GM12891 (cell line): ENCODE measurements around the gene BAZ1A.

Experiments
- DNase-seq: peaks from one replicate; pipeline ENCODE4 v3.0.0; 2011; ENCODE audit warnings: low spot score; ENCODE audit not compliant: insufficient read length
- FAIRE-seq: peaks from 2 replicates; lab custom pipeline; 2011; peaks lifted over from hg19 to GRCh38; lab: Jason Lieb, UNC
- PAX5 ChIP-seq: IDR thresholded peaks from 2 replicates; pipeline ENCODE4 v1.6.1; 2011; ENCODE audit warnings: low read length, moderate library complexity, mild to moderate bottlenecking; ENCODE audit not compliant: insufficient read depth, severe bottlenecking
- POLR2A ChIP-seq: IDR thresholded peaks from 2 replicates; pipeline ENCODE4 v1.6.1; 2011; ENCODE audit warnings: low read depth, low read length, control low read depth
- POLR2AphosphoS5 ChIP-seq: IDR thresholded peaks from 2 replicates; pipeline ENCODE4 v1.6.1; 2011; ENCODE audit warnings: low read depth, low read length, control low read depth
- POU2F2 ChIP-seq: IDR thresholded peaks from 2 replicates; pipeline ENCODE4 v1.6.1; 2011; ENCODE audit warnings: low read depth, mild to moderate bottlenecking, control low read depth, low read length, moderate library complexity
- SPI1 ChIP-seq: IDR thresholded peaks from 2 replicates; pipeline ENCODE4 v1.6.1; 2011; ENCODE audit warnings: low read depth, low read length, control low read depth
- TAF1 ChIP-seq: IDR thresholded peaks from 2 replicates; pipeline ENCODE4 v1.6.1; 2011; ENCODE audit warnings: low read depth, low read length, control low read depth

The BAZ1A gene

GRCh38 chr14:34890937-34891336 is 15.8 kb upstream of the BAZ1A start:
- DNase-seq (no peak), FAIRE-seq (no peak)
- TF ChIP-seq PAX5 = no peak
- no peak for TF ChIP-seq POU2F2
- no peak for TF ChIP-seq POLR2AphosphoS5
- peak; percentile 40; the same call in 1 of the 2 replicates for TF ChIP-seq SPI1
- no peak for TF ChIP-seq POLR2A

- DNase-seq = no peak
- no peak for FAIRE-seq
- TF ChIP-seq POLR2A (no peak), POLR2AphosphoS5 (no peak), POU2F2 (no peak), SPI1 (no peak), TAF1 (no peak), PAX5 (no peak)
These were observed 13.0 kb upstream of the BAZ1A start for GRCh38 chr14:34888186-34888585.

DNA sequence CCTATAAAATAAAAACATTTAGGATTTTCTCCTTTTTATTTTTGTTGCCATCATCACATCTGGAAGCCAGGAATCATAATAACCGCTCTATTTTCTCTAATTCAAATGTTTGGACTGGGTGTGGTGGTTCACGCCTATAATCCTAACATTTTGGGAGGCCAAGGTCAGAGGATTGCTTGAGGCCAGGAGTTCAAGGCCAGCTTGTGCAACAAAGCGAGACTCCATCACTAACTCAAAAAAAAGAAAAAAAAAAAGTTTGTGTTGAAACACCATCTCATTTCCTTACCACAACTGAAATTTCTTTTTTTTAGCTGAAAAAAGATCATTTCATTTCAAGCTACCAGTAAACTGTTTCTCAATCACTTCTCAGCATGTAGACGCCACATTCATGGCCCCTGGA is 8.8 kb upstream of the BAZ1A start:
- no peak for DNase-seq
- no peak for FAIRE-seq
- TF ChIP-seq POLR2AphosphoS5 = no peak
- TF ChIP-seq POLR2A = no peak
- no peak for TF ChIP-seq POU2F2
- TF ChIP-seq PAX5 = no peak
- TF ChIP-seq SPI1 = no peak
- no peak for TF ChIP-seq TAF1

GRCh38 chr14:34874386-34875030 is 652 bp downstream of the BAZ1A start:
- TF ChIP-seq POU2F2 (no peak), POLR2A (no peak), TAF1 (no peak), PAX5 (no peak), POLR2AphosphoS5 (no peak), SPI1 (no peak)
- DNase-seq = peak; percentile 39
- peak; percentile 33 for FAIRE-seq

- DNase-seq (peak; percentile 56), FAIRE-seq (peak; percentile 94)
- TF ChIP-seq POU2F2 (no peak; the same call in none of the 2 replicates), PAX5 (peak; percentile 29), TAF1 (peak; percentile 50; the same call in 1 of the 2 replicates), POLR2AphosphoS5 (peak; percentile 35; the same call in 1 of the 2 replicates), POLR2A (peak; percentile 78), SPI1 (peak; percentile 76)
These were observed 1.4 kb downstream of the BAZ1A start for GRCh38 chr14:34873589-34874385.

DNA sequence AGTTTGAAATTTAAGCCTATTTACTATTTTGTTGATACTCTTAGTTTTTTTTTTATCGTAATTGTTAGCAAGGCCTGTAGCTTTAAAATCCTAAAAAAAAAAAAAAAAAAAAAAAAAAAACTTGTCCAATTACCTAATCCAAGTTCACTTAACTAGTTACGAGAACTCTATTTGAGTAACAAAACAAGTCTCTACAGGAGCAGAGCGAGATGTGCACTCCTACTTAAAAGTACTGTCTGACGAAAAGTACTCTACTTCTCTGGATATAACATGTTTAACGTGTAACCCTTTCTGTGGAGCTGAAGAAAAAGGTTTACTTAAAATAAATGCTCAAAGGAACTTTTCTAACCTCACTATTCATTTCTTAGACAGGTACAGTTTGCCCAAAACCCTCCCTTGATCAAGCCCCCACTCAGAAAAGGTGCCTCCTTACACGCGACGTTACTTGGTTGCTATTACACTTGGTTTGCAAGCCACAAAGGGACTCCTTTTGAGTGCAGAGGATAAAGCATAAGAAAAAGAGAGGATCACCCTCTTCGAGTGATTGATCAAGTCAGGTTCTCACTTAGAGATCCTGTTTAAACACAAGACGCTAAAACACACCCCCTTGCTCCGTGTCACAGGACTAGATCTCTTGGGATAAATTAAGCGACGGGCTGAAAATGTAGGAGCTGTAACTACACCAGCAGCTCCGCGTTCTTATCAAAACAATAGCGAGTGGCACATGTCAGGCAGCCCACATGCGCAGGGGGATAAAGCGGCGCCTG is 2.2 kb downstream of the BAZ1A start:
- DNase-seq = peak; percentile 8
- TF ChIP-seq POU2F2 (no peak), SPI1 (no peak), TAF1 (0 out of 2 replicates have a peak, but pooled peaks have one; percentile 21)
- FAIRE-seq = no peak

- peak; percentile 16 for FAIRE-seq
- DNase-seq = no peak
These were observed 8.0 kb downstream of the BAZ1A start for GRCh38 chr14:34867199-34867598.

DNA sequence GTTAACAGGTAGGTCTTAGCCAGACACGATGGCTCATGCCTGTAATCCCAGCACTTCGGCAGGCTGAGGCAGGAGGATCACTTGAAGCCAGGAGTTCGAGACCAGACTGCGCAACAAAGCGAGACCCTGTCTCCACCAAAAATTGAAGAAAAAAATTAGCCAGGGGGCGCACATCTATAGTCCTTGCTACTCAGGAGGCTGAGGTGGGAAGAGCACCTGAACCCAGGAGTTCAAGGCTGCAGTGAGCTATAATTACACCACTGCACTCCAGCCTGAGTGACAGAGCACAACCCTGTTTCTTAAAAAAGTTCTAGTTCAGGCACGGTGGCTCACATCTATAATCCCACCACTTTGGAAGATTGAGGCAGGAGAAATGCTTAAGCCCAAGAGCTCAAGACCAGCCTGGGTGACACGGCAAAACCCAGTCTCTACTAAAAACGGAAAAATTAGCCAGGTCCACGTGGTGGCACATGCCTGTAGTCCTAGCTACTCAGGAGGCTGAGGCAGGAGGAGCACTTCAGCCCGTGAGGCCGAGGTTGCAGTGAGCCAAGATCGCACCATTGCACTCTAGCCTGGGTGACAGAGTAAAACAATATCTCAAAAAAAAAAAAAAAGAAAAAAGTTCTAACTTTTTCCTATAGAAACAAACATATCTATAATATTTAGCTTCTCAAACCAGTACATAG is 9.1 kb downstream of the BAZ1A start:
- FAIRE-seq (no peak), DNase-seq (no peak)
- TF ChIP-seq POLR2A (no peak), SPI1 (no peak), PAX5 (no peak)

More at GRCh38 chr14:34867199-34867598, 8.0 kb downstream of the BAZ1A start:
- TF ChIP-seq PAX5 (no peak), POLR2AphosphoS5 (no peak), SPI1 (no peak), POLR2A (no peak), POU2F2 (no peak), TAF1 (no peak)

DNA sequence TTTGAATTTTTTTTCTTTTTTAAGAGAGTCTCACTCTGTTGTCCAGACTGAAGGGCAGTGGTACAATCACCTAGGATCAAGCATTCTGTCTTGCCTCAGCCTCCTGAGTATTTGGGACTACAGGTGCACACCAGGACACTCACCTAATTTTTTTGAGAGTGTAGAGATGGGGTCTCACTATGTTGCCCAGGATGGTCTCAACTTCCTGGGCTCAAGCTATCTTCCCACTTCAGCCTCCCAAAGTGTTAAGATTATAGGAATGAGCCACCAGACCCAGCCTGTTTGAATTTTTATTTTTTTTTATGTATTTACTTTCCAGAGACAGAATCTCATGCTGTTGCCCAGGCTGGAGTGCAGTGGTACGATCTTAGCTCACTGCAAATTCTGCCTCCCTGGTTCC is 11.3 kb downstream of the BAZ1A start:
- DNase-seq = no peak

More for the DNA sequence above, 11.3 kb downstream of the BAZ1A start:
- TF ChIP-seq POLR2AphosphoS5 (no peak), POLR2A (no peak), PAX5 (no peak), SPI1 (no peak), POU2F2 (no peak), TAF1 (no peak)
- no peak for FAIRE-seq
